GM21737 (cell line): Measurements from ENCODE around the gene PALM3.

ENCODE experiments used
- ATAC-seq: cut with Tn5 transposase; IDR thresholded peaks from one replicate; pipeline ENCODE4 v1.9.1; 2021; ENCODE audit warnings: mild to moderate bottlenecking, moderate library complexity; ENCODE audit not compliant: unreplicated experiment

The PALM3 gene

DNA sequence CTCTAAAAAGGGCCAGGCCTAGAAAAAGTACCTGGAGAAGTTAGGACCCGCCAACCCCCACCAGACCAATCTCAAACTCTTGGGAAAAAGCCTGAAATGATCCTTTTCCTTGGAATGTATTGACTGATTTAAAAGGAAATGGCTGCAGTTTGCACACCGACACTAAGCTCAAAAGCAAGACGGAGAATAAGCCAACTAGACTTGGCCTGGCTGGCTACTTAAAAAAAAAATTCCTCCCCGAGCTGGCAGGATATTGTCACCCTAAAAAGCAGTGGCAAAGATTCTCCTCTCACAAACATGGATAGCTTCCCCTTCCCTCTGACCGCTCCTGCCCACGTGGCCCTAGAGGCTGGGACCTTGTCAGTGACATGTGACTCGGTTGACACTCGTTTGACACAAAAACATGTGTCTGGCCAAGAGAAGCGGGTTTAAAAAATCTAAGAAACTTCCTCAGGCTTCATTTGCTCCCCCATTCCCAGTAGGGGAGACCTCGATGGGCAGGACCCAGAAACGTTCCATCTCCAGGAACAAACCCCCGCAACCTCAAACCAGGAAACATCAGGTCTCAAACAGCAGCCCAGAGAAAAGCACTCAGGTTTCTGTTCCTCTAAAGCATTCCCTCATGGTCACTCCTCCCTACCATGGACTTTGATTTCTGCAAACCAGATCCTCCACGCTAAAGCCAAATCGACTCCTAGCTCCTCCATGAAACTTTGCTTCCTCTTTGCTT, 57.1 kb downstream of the PALM3 start:
- no peak for ATAC-seq
